ENCODE results near the gene DCAF8.

DNA sequence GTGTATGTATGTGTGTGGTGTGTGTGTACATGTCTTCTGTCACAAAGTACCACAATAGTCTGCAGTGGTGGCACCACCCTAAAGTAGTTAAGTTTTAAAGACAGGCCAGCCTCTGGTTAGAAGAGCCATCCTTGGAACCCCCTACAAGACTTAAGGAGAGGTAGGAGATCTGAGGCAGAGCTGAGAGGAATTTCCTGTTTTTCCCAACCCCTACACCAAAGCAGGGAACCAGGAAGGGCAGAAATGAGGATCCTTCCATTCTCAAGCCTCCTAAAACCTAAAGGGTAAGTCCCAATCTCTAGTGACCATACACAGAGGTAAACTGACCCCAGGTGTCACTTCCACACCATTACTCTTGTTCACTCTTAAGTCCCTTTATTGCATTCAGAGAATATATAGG lies 46.0 kb downstream of the DCAF8 start:
- TF ChIP-seq, protein P1, sequence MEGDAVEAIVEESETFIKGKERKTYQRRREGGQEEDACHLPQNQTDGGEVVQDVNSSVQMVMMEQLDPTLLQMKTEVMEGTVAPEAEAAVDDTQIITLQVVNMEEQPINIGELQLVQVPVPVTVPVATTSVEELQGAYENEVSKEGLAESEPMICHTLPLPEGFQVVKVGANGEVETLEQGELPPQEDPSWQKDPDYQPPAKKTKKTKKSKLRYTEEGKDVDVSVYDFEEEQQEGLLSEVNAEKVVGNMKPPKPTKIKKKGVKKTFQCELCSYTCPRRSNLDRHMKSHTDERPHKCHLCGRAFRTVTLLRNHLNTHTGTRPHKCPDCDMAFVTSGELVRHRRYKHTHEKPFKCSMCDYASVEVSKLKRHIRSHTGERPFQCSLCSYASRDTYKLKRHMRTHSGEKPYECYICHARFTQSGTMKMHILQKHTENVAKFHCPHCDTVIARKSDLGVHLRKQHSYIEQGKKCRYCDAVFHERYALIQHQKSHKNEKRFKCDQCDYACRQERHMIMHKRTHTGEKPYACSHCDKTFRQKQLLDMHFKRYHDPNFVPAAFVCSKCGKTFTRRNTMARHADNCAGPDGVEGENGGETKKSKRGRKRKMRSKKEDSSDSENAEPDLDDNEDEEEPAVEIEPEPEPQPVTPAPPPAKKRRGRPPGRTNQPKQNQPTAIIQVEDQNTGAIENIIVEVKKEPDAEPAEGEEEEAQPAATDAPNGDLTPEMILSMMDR (IDR thresholded peaks at IDR 0.05; ENCODE audit: insufficient read depth, low read depth, low read length) = no peak
- no peak for TF ChIP-seq EZH2 (IDR thresholded peaks at IDR 0.05; ENCODE audit: insufficient read depth, low read length)

All from astrocyte (in vitro differentiated cells and primary cell).